GM12873 (cell line): ENCODE measurements around the gene SPG11.
A peak's percentile ranks its signal among the peaks of the same experiment; 100 is the strongest.

Experiments
- TF ChIP-seq, protein P1 (sequence below): IDR thresholded peaks from 2 replicates; pipeline ENCODE4 v1.5.1; 2012; ENCODE audit warnings: low read depth, mild to moderate bottlenecking, moderate library complexity, low read length, control low read depth; ENCODE audit not compliant: insufficient read depth; ENCODE audit errors: missing control alignments

SPG11 gene

DNA sequence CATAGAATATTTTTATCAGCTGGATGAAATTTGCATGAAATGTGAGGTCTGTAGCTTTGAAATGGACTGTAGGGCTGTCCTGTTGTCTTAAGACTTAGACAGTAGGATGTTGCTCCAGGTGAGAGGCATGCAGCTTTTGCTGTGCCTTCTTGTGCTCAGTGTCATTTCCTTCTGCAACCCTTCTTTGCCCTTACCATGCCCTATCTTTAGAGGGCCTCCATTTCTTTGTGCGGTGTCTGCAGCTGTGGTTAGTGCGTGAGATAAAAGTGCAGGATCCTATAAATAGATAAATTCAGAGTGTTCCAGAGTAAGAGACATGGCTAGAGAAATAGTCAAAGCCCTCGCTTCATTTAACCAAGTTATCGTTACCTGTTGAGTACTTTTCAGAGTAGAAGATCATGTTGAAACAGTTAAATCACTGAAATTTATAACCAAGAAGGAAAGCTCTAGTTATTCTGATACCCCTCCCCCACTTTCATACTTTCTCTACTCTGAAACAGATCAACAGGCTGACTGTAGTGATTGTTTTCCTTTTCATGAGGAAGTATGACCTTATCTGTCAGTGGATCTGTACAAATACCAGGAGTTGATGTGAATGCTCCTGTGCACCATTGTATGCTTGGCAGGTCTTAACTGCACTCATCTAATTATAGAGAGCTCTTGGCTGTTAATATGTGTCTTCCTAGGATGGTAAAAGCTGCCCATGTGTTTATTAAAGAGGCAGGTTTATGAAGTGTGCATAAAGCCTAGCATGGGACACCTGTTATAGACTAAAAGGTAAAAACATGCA is 108.3 kb downstream of the SPG11 start:
- TF ChIP-seq, protein P1, sequence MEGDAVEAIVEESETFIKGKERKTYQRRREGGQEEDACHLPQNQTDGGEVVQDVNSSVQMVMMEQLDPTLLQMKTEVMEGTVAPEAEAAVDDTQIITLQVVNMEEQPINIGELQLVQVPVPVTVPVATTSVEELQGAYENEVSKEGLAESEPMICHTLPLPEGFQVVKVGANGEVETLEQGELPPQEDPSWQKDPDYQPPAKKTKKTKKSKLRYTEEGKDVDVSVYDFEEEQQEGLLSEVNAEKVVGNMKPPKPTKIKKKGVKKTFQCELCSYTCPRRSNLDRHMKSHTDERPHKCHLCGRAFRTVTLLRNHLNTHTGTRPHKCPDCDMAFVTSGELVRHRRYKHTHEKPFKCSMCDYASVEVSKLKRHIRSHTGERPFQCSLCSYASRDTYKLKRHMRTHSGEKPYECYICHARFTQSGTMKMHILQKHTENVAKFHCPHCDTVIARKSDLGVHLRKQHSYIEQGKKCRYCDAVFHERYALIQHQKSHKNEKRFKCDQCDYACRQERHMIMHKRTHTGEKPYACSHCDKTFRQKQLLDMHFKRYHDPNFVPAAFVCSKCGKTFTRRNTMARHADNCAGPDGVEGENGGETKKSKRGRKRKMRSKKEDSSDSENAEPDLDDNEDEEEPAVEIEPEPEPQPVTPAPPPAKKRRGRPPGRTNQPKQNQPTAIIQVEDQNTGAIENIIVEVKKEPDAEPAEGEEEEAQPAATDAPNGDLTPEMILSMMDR, result no peak

DNA sequence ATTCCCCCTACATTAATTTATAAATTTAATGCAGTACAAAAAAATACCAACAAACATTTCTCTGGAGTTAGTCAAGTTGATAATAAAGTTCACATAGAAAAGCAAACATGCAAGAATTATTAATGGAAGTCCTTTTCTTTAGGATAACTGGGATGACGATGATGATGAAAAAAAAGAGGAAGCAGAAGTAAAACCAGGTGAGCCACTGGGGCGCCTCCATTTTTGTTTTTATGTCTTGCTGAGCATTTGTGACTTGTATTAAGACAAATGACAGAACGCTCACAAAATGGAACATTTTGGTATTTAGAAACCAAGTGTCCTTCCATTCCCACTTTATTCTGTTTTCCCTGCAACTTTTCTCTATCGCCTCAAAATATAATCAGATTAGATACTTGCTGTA is 112.7 kb downstream of the SPG11 start:
- TF ChIP-seq, protein P1, result no peak

DNA sequence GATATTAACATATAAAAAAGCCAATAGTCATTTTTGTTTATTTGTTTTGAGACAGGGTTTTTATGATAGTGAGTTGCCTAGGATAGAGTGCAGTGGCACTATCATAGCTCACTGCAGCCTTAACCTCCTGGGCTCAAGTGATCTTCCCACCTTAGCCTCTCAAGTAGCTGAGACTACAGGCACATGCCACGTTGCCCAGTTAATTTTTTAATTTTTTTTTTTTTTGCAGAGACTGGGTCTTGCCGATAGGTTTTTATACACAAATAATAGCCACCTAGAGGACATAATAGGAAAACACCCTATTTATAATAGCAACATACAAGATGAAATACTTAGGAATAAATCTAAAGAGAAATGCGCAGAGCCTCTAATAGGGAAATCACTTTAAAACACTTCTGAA is 113.2 kb downstream of the SPG11 start:
- TF ChIP-seq, protein P1, result no peak

DNA sequence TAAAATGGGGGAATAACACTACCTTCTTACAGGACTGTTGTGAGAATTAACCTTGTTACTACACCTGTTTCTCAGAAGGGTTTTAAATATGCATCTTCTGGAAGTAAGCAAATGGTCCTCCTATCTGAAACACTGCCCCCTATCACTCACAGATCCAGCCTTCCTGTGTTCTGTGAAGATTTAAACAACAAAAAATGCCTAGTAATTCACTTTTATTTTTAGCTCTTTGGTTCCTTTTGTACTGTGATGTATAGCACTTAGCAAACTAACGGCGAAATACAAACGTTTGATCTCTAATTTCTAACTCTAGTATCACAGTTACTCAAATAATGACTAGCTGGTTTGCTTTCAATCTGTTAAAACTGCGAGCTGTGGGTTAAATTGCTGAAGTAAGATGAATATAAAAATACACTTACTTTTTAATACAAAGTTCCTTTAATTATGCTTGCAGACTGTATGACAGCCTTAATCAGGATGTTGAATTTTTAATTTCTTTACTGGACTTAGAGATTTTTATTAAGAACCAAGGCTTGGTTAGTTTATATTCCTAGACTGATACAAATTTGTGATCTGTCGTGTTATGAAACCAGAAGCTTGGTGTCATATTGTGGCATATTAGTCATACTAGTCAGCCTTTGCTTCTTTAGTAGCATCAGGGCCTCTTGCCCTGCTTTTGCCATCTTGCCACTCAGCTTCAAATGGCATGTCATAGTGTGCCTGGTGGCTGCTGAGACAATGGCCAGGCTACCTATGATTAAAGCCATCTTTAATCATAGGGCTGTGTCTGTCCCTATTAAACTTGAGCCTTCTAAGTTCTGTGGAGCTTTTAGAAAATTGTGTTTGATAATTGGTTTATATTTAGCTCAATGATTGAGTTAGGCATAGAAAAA is 117.3 kb downstream of the SPG11 start:
- TF ChIP-seq, protein P1, result peak; percentile 49

DNA sequence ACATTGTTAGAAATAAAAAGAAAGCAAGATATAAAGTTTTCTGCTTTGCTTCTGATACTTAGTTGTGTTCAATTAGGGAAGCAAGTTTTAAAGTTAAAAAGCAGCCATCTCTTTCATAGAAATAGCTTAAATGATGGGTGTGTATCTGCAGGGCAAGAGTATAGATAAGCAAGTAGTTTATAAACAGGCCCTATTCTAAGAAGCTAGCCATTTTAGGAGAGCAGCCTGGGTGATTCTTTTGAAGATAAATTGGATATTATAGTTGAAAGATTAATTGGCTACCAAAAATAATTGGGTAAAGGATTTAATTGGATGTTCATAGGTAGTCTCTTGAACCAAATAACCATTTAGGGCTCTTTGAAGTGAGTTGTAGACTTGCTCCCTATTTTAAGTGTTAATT is 120.9 kb downstream of the SPG11 start:
- TF ChIP-seq, protein P1, result no peak

DNA sequence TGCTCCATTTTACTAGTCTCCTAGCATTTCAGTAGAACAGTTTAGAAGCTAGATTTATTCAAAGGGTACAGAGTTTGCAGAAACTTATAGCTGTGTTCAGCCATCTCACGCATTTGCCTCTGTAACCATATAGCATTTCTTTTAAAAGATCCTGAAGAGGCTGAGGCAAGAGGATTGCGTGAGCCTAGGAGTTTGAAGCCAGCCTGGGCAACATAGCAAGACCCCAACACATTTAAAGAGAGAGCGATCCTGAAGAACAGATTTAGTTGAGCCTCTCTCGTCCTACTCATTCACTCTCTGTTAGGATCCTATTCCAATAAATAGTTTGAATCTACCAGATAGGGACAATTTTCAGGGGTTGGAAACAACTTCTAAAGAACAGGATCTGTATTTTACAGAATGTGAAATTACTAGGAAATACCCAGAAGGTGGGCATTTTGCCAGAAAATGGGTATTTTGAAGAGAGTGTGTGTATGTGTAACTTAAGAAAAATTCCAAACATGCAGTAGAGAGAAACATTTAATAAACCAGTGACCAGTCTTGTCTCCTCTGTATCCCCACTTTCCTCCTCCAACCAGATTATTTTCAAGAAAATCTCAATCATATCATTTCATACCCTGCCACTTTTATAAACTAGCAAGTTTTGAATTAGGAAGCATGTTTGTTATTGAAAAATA is 122.0 kb downstream of the SPG11 start:
- TF ChIP-seq, protein P1, result no peak
